SK-N-SH (cell line): Measurements from ENCODE around the gene SDK1. TPM values are rescaled to one million over a fixed set of nuclear protein-coding genes. Genes with fewer than 3 reads are reported as not detected.

Experiments used
- CTCF ChIA-PET: fragments of 300-600, 350-600 bp; formaldehyde crosslinking; extraction: SDS; loops from one replicate; lab custom pipeline; 2021; lab: Yijun Ruan, JAX
- POLR2A ChIA-PET: fragments of 350-600 bp; sonication (Branson Sonifier 250); formaldehyde crosslinking; extraction: SDS; loops from one replicate; lab custom pipeline; 2020; ENCODE audit warnings: antibody characterized with exemption, inconsistent platforms; lab: Yijun Ruan, JAX
- DNase-seq: peaks from one replicate; pipeline ENCODE4 v3.0.0; 2012
- H2AFZ ChIP-seq: fragments of 200-600 bp; sonication (generic); 2 replicates; pipeline ENCODE4 v1.8.1; 2016; ENCODE audit warnings: antibody characterized with exemption, mild to moderate bottlenecking, low read depth
- H3F3A ChIP-seq: fragments of 200-600 bp; sonication (generic); replicated peaks from 2 replicates; pipeline ENCODE3; 2016; ENCODE audit warnings: antibody characterized with exemption, mild to moderate bottlenecking; ENCODE audit not compliant: insufficient read depth
- H3K27ac ChIP-seq, 2 experiments: fragments of 200-500 bp in 1 of 2; fragments of 200-600 bp in 1 of 2; sonication (Bioruptor generic) in 1 of 2; sonication (generic), shearing (Covaris generic) in 1 of 2; 2 replicates each; pipeline versions ENCODE4 v1.5.1 to v1.6.1; 2014 to 2016; ENCODE audit warnings: low read depth in 2 of 2, inconsistent platforms in 1 of 2, low read length in 1 of 2, mild to moderate bottlenecking in 1 of 2, mixed read lengths in 1 of 2
- H3K27me3 ChIP-seq: fragments of 200-600 bp; sonication (generic), shearing (Covaris generic); 2 replicates; pipeline ENCODE4 v1.6.1; 2016; ENCODE audit warnings: mixed run types; ENCODE audit not compliant: insufficient read depth
- H3K36me3 ChIP-seq, 2 experiments: fragments of 200-500 bp in 1 of 2; fragments of 200-600 bp in 1 of 2; sonication (Bioruptor generic) in 1 of 2; sonication (generic) in 1 of 2; replicated peaks in 1 of 2; 2 replicates each; pipeline versions ENCODE3 to v1.5.1; 2014 to 2016; ENCODE audit warnings: low read length in 1 of 2, mild to moderate bottlenecking in 1 of 2; ENCODE audit not compliant: insufficient read depth in 2 of 2, control insufficient read depth in 1 of 2
- H3K4me1 ChIP-seq, 2 experiments: fragments of 200-500 bp in 1 of 2; fragments of 200-600 bp in 1 of 2; sonication (Bioruptor generic) in 1 of 2; sonication (generic), shearing (Covaris generic) in 1 of 2; 2 replicates each; pipeline versions ENCODE4 v1.5.1 to v1.6.1; 2014 to 2016; ENCODE audit warnings: low read depth in 1 of 2, low read length in 1 of 2, mixed run types in 1 of 2; ENCODE audit not compliant: insufficient read depth in 2 of 2, control insufficient read depth in 1 of 2
- H3K4me2 ChIP-seq: fragments of 200-600 bp; sonication (generic), shearing (Covaris generic); 2 replicates; pipeline ENCODE4 v1.6.1; 2017; ENCODE audit warnings: mixed run types
- H3K4me3 ChIP-seq, 2 experiments: fragments of 200-500 bp in 1 of 2; fragments of 200-600 bp in 1 of 2; sonication (Bioruptor generic) in 1 of 2; sonication (generic), shearing (Covaris generic) in 1 of 2; 2 replicates each; pipeline versions ENCODE4 v1.5.1 to v1.8.1; 2014 to 2016; ENCODE audit warnings: low read depth in 2 of 2, inconsistent platforms in 1 of 2, low read length in 1 of 2, mild to moderate bottlenecking in 1 of 2, mixed read lengths in 1 of 2, moderate library complexity in 1 of 2
- H3K79me2 ChIP-seq: fragments of 200-600 bp; sonication (generic); 2 replicates; pipeline ENCODE4 v1.8.1; 2017; ENCODE audit warnings: mild to moderate bottlenecking; ENCODE audit not compliant: insufficient read depth
- H3K9ac ChIP-seq: fragments of 200-600 bp; sonication (generic); 2 replicates; pipeline ENCODE4 v1.6.1; 2017; ENCODE audit warnings: mixed run types
- H3K9me2 ChIP-seq: fragments of 200-600 bp; sonication (generic); 2 replicates; pipeline ENCODE4 v1.6.1; 2017; ENCODE audit warnings: mixed run types
- H3K9me3 ChIP-seq: fragments of 200-600 bp; sonication (generic); 2 replicates; pipeline ENCODE4 v1.6.1; 2017; ENCODE audit warnings: mixed run types, mild to moderate bottlenecking, moderate library complexity
- H4K20me1 ChIP-seq: fragments of 200-600 bp; sonication (generic); 2 replicates; pipeline ENCODE4 v1.6.1; 2017; ENCODE audit warnings: mild to moderate bottlenecking, mixed run types; ENCODE audit not compliant: insufficient read depth
- CHD2 ChIP-seq: fragments of 150-350 bp; IDR thresholded peaks from 2 replicates; pipeline ENCODE4 v1.6.1; 2018; ENCODE audit warnings: low read length; ENCODE audit not compliant: partially characterized antibody
- ELF1 ChIP-seq: IDR thresholded peaks from 2 replicates; pipeline ENCODE4 v1.4.0; 2012
- EP300 ChIP-seq, 2 experiments: IDR thresholded peaks; 2 replicates each; pipeline versions ENCODE4 v1.4.0 to v1.6.1; 2012; ENCODE audit warnings: borderline replicate concordance in 1 of 2, low read depth in 1 of 2, low read length in 1 of 2
- FOSL2 ChIP-seq: IDR thresholded peaks from 2 replicates; pipeline ENCODE4 v1.4.0; 2012; ENCODE audit warnings: low read depth, mild to moderate bottlenecking, moderate library complexity, borderline replicate concordance
- FOXM1 ChIP-seq: IDR thresholded peaks from 2 replicates; pipeline ENCODE4 v1.4.0; 2012; ENCODE audit warnings: low read depth, mild to moderate bottlenecking
- JUND ChIP-seq: IDR thresholded peaks from 2 replicates; pipeline ENCODE4 v1.4.0; 2012
- PBX3 ChIP-seq: IDR thresholded peaks from 2 replicates; pipeline ENCODE4; 2012
- RAD21 ChIP-seq: IDR thresholded peaks from 2 replicates; pipeline ENCODE4 v1.6.1; 2012; ENCODE audit warnings: mild to moderate bottlenecking, low read length
- RFX5 ChIP-seq: IDR thresholded peaks from 2 replicates; pipeline ENCODE4 v1.6.1; 2012; ENCODE audit warnings: mild to moderate bottlenecking, improper control_type of control experiment, low read length
- RXRA ChIP-seq: IDR thresholded peaks from 2 replicates; pipeline ENCODE4 v1.4.0; 2012; ENCODE audit warnings: low read depth, mild to moderate bottlenecking, borderline replicate concordance
- TCF12 ChIP-seq: IDR thresholded peaks from 2 replicates; pipeline ENCODE4 v1.4.0; 2012
- USF2 ChIP-seq: fragments of 150-350 bp; IDR thresholded peaks from 2 replicates; pipeline ENCODE4 v1.6.1; 2017; ENCODE audit warnings: antibody characterized with exemption, low read length, low read depth, borderline replicate concordance
- WGBS: methylation state at CpG from one replicate; pipeline ENCODE4 v1.1.6; 2017; ENCODE audit warnings: low lambda C conversion rate; 5-methylcytosine and 5-hydroxymethylcytosine counted together
- polyA plus RNA-seq, 3 experiments: library from polyadenylated mRNA; depleted of rRNA; stranded (reverse); fragments of >200 nt; gene quantifications; 2 replicates each; pipeline ENCODE4 v1.2.3, GENCODE V29; 2012
- TF ChIP-seq, protein P1 (sequence below): IDR thresholded peaks from 2 replicates; pipeline ENCODE4 v1.4.0; 2012; ENCODE audit warnings: low read depth, borderline replicate concordance
- TF ChIP-seq, protein P2 (sequence below): IDR thresholded peaks from 2 replicates; pipeline ENCODE4 v1.4.0; 2012; ENCODE audit warnings: low read depth, borderline replicate concordance

SDK1 gene
- polyA plus RNA-seq, 1 of the 3 experiments (the other 2 are of a cell fraction), result 1.2 TPM

DNA sequence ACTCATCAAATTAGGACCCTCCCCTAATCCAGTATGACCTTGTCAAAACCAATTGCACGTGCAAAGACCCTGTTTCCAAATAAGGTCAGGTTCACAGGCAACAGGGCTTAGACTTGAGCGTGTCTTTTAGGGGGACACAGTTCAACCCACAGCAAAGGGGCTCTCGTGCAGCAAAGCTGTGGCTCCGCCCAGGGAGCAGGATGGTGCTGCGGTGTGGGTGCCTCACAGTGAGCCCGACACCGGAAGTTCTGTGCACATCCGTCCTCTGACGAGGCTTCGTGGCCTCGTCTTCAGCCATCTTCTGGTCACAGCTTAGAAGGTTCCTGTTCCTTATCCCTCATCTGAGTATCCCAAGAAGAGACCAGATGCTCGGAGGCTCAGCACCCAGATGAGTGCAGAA, 871.8 kb downstream of the SDK1 start:
- Histone ChIP-seq H3K9me2 (no peaks in the 10 kb centered on the region), H3K9me3 (no peaks in the 10 kb centered on the region), H3K27ac (no peak overlapping the region), H3K36me3 (no peaks in the 10 kb centered on the region), H2AFZ (no peak overlapping the region), H3F3A (no peaks in the 10 kb centered on the region), H3K27me3 (no peaks in the 10 kb centered on the region), H3K9ac (no peak overlapping the region), H4K20me1 (no peaks in the 10 kb centered on the region), H3K4me3 (no peak overlapping the region), H3K4me2 (no peak overlapping the region), H3K4me1 (peaks cover 0 to 5% of the 10 kb centered on the region in 2 experiments; a peak in 1 of 4 replicates), H3K79me2 (no peaks in the 10 kb centered on the region)
- CTCF ChIA-PET, result interaction anchor here (2.7 kb wide), 1 partner anchor 15 kb away, joined by 6 read pairs; no protein-coding TSS in a partner anchor
- TF ChIP-seq PBX3, result no peak
- TF ChIP-seq CHD2, result no peak
- TF ChIP-seq, protein P1, sequence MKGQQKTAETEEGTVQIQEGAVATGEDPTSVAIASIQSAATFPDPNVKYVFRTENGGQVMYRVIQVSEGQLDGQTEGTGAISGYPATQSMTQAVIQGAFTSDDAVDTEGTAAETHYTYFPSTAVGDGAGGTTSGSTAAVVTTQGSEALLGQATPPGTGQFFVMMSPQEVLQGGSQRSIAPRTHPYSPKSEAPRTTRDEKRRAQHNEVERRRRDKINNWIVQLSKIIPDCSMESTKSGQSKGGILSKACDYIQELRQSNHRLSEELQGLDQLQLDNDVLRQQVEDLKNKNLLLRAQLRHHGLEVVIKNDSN, result no peak
- no peak for TF ChIP-seq USF2
- no peak for TF ChIP-seq TCF12
- TF ChIP-seq RAD21, result no peak
- TF ChIP-seq, protein P2, sequence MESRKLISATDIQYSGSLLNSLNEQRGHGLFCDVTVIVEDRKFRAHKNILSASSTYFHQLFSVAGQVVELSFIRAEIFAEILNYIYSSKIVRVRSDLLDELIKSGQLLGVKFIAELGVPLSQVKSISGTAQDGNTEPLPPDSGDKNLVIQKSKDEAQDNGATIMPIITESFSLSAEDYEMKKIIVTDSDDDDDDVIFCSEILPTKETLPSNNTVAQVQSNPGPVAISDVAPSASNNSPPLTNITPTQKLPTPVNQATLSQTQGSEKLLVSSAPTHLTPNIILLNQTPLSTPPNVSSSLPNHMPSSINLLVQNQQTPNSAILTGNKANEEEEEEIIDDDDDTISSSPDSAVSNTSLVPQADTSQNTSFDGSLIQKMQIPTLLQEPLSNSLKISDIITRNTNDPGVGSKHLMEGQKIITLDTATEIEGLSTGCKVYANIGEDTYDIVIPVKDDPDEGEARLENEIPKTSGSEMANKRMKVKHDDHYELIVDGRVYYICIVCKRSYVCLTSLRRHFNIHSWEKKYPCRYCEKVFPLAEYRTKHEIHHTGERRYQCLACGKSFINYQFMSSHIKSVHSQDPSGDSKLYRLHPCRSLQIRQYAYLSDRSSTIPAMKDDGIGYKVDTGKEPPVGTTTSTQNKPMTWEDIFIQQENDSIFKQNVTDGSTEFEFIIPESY, result no peak
- TF ChIP-seq FOXM1, result no peak
- no peak for TF ChIP-seq ELF1
- no peak for TF ChIP-seq JUND
- no peak for TF ChIP-seq RFX5
- no peak for TF ChIP-seq EP300 (IDR thresholded peaks at IDR 0.05; ENCODE audit: borderline replicate concordance in 1 of 2, low read depth in 1 of 2, low read length in 1 of 2)
- no peak for TF ChIP-seq FOSL2
- WGBS, result 66% methylated on average over 11 of the region's 12 CpGs
- POLR2A ChIA-PET, result no interaction called here
- no peak for DNase-seq

DNA sequence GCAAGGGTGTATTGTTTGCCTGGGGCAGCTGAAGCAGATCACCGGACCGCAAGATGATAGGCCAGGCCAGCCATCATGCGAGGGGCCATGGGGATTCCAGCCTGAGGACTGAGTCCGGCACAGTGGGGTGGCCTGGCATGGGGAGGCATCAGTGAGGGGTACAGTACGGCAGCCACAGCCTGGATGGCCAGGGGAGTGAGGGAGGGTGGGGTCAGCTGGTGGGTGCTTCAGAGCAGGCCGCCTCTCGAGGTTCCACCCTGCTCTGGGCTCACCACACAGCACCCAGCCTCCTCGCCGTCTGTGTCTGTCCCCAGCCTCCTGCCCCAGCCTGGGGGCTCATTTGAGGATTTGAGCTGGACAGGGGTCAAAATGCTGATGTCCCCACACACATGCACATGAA, 872.6 kb downstream of the SDK1 start:
- TF ChIP-seq, protein P1, result no peak
- TF ChIP-seq RXRA (no peak), CHD2 (no peak)
- no peak for DNase-seq
- Histone ChIP-seq H2AFZ (no peak overlapping the region), H3K27me3 (no peaks in the 10 kb centered on the region), H4K20me1 (no peaks in the 10 kb centered on the region), H3K4me1 (peaks cover 0 to 2% of the 10 kb centered on the region in 2 experiments; a peak in 1 of 4 replicates), H3F3A (no peaks in the 10 kb centered on the region), H3K9me3 (no peaks in the 10 kb centered on the region), H3K79me2 (no peaks in the 10 kb centered on the region), H3K27ac (no peak overlapping the region), H3K9me2 (no peaks in the 10 kb centered on the region), H3K36me3 (no peaks in the 10 kb centered on the region), H3K4me2 (no peak overlapping the region), H3K4me3 (no peak overlapping the region), H3K9ac (no peak overlapping the region)
- ChIA-PET CTCF (interaction anchor here (1.1 to 2.7 kb wide), 3 partner anchors 12 to 1019 kb away, joined by 3 to 6 read pairs (median 3); no protein-coding TSS in a partner anchor), POLR2A (no interaction called here)
- 70% methylated on average over 9 of the region's 9 CpGs for WGBS
